A673 (cell line): ENCODE results near the gene FSD1.

Experiments
- EZH2 ChIP-seq: fragments of 200-600 bp; sonication (generic); IDR thresholded peaks from 2 replicates; pipeline ENCODE4 v1.6.1; 2017; ENCODE audit warnings: borderline replicate concordance, low read depth, mild to moderate bottlenecking, mixed read lengths, antibody characterized with exemption, low read length; ENCODE audit not compliant: poor library complexity, severe bottlenecking
- TF ChIP-seq, protein P1 (sequence below): fragments of 300-800, 200-600 bp; sonication (generic); conservative IDR thresholded peaks from 2 replicates; pipeline ENCODE4 v1.5.1; 2017; ENCODE audit warnings: low read depth, mild to moderate bottlenecking, antibody characterized with exemption, low read length, moderate library complexity, mixed read lengths

DNA sequence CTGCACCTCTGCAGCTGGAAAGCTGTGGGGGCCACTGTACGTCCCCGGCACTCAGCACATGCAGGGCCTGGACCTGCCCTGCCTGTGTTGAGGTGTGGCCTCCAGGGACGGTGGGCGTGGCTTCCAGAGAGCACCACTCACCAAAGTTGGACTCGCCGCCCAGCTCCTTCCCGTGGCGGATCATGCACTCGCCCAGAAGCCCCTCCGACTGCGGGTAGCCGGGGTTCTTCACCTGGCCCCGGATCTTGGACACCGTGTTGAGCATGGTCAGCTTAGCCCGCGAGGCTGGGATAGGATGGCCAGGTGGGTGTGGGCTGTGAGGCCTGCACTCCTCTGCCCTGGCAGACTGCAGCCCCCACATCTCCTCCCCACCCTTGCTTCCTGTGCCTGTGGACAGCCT is 60.9 kb downstream of the FSD1 start:
- TF ChIP-seq, protein P1, sequence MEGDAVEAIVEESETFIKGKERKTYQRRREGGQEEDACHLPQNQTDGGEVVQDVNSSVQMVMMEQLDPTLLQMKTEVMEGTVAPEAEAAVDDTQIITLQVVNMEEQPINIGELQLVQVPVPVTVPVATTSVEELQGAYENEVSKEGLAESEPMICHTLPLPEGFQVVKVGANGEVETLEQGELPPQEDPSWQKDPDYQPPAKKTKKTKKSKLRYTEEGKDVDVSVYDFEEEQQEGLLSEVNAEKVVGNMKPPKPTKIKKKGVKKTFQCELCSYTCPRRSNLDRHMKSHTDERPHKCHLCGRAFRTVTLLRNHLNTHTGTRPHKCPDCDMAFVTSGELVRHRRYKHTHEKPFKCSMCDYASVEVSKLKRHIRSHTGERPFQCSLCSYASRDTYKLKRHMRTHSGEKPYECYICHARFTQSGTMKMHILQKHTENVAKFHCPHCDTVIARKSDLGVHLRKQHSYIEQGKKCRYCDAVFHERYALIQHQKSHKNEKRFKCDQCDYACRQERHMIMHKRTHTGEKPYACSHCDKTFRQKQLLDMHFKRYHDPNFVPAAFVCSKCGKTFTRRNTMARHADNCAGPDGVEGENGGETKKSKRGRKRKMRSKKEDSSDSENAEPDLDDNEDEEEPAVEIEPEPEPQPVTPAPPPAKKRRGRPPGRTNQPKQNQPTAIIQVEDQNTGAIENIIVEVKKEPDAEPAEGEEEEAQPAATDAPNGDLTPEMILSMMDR, result no peak
- no peak for TF ChIP-seq EZH2
